Body of pancreas (tissue), 4 donors: ENCODE data around the gene JPH2. TPM values are rescaled to one million over a fixed set of nuclear protein-coding genes. Genes with fewer than 3 reads are reported as not detected.

Experiments
- ATAC-seq: fragments of 150-250 bp; one replicate; pipeline ENCODE4 v1.9.1; 2016
- DNase-seq, 4 donors: peaks; one replicate each; pipeline ENCODE4 v3.0.0-alpha.2; 2019
- H3K27ac ChIP-seq, 4 donors: fragments of 200-600 bp; sonication (generic); 1 replicate in 3 of 4; 2 replicates in 1 of 4; pipeline versions ENCODE4 v1.5.1 to v1.6.1; 2016 to 2019; ENCODE audit warnings: mild to moderate bottlenecking in 1 of 4, mixed read lengths in 1 of 4, moderate library complexity in 1 of 4
- H3K27me3 ChIP-seq, 2 donors: fragments of 200-600 bp; sonication (generic); one replicate each; pipeline ENCODE4 v1.6.0; 2016; ENCODE audit warnings: mild to moderate bottlenecking in 1 of 2
- H3K36me3 ChIP-seq, 2 donors: fragments of 200-600 bp; sonication (generic); replicated peaks in 1 of 2; 2 replicates each; pipeline ENCODE4 v1.5.1; 2016; ENCODE audit warnings: low read depth in 2 of 2; ENCODE audit not compliant: insufficient read depth in 1 of 2
- H3K4me1 ChIP-seq: fragments of 200-600 bp; sonication (generic); one replicate; pipeline ENCODE4 v1.6.0; 2016
- H3K4me3 ChIP-seq, 2 donors: fragments of 200-600 bp; sonication (generic); 1 replicate in 1 of 2; 2 replicates in 1 of 2; pipeline ENCODE4 v1.5.1; 2016 to 2019
- H3K9me3 ChIP-seq, 3 donors: fragments of 200-600 bp; sonication (generic); 1 replicate in 2 of 3; 2 replicates in 1 of 3; pipeline ENCODE4 v1.5.1; 2016
- CTCF ChIP-seq, 7 experiments: fragments of 450-650 bp in 4 of 7; fragments of 200-600 bp in 3 of 7; sonication (generic) in 3 of 7; IDR thresholded peaks; one replicate each; pipeline ENCODE4 v1.5.1; 2016 to 2019; ENCODE audit warnings: antibody characterized with exemption in 7 of 7
- POLR2A ChIP-seq, 3 donors: fragments of 450-650 bp; IDR thresholded peaks; one replicate each; pipeline ENCODE4 v1.6.1; 2016; ENCODE audit warnings: antibody characterized with exemption in 3 of 3, mild to moderate bottlenecking in 2 of 3
- WGBS, 2 donors: methylation state at CpG; one replicate each; pipeline ENCODE4 v1.1.5; 2017; 5-methylcytosine and 5-hydroxymethylcytosine counted together
- intact Hi-C: fragments of 100-400 bp; cut with DNase I; formaldehyde crosslinking; loops from one replicate; pipeline ENCODE4 v1.15.1; 2023
- total RNA-seq, 2 donors: library from RNA; depleted of rRNA; stranded (reverse); fragments of >200 nt; gene quantifications; one replicate each; pipeline ENCODE4 v1.1.0, GENCODE V29; 2016

Gene JPH2
- total RNA-seq, 2 donors from 2014 or later = 1.6 to 2.1 TPM

- Histone ChIP-seq H3K4me3 (no peak overlapping the region), H3K4me1 (peaks cover 40% of the 10 kb centered on the region), H3K9me3 (no peaks in the 10 kb centered on the region), H3K36me3 (peaks cover 0 to 14% of the 10 kb centered on the region in 2 donors), H3K27ac (no peak overlapping the region), H3K27me3 (no peaks in the 10 kb centered on the region)
- intact Hi-C loops = no loop called here
- no peak for ATAC-seq
- no peak for DNase-seq
- TF ChIP-seq CTCF (IDR thresholded peaks at IDR 0.05) (no peak), POLR2A (IDR thresholded peaks at IDR 0.05) (no peak)
Measured at GRCh38 chr20:44206132-44206531, 19.1 kb upstream of the JPH2 start.

GRCh38 chr20:44204832-44205215 lies 17.8 kb upstream of the JPH2 start:
- Histone ChIP-seq H3K4me3 (no peak overlapping the region), H3K27ac (peak overlapping the region in 2 of 4 donors; percentile 63 to 65), H3K4me1 (peaks cover 40% of the 10 kb centered on the region), H3K36me3 (peaks cover 0 to 25% of the 10 kb centered on the region in 2 donors), H3K9me3 (no peaks in the 10 kb centered on the region), H3K27me3 (no peaks in the 10 kb centered on the region)
- intact Hi-C loops = no loop called here
- no peak for DNase-seq
- WGBS, 2 donors = 84 to 86% methylated on average over 10 of the region's 10 CpGs
- TF ChIP-seq CTCF (IDR thresholded peaks at IDR 0.05) = no peak
- no peak for TF ChIP-seq POLR2A (IDR thresholded peaks at IDR 0.05)
- ATAC-seq = no peak

GRCh38 chr20:44204156-44204831 lies 17.3 kb upstream of the JPH2 start:
- Histone ChIP-seq H3K4me3 (no peak overlapping the region), H3K27me3 (no peaks in the 10 kb centered on the region), H3K9me3 (no peaks in the 10 kb centered on the region), H3K4me1 (peaks cover 34% of the 10 kb centered on the region), H3K36me3 (peaks cover 0 to 26% of the 10 kb centered on the region in 2 donors), H3K27ac (peak overlapping the region; percentile 59 to 72 (median 64))
- ATAC-seq (peak; percentile 99), DNase-seq (peak in 3 of 4 donors; percentile 41 to 79 (median 69))
- 85 to 93% methylated on average over 4 of the region's 4 CpGs for WGBS, 2 donors
- TF ChIP-seq POLR2A (IDR thresholded peaks at IDR 0.05) (no peak), CTCF (IDR thresholded peaks at IDR 0.05) (no peak)
- intact Hi-C loops = no loop called here

GRCh38 chr20:44203161-44203560 lies 16.2 kb upstream of the JPH2 start:
- DNase-seq (no peak), ATAC-seq (no peak)
- Histone ChIP-seq H3K27ac (no peak overlapping the region), H3K4me1 (peaks cover 23% of the 10 kb centered on the region), H3K27me3 (no peaks in the 10 kb centered on the region), H3K36me3 (peaks cover 0 to 32% of the 10 kb centered on the region in 2 donors), H3K4me3 (no peak overlapping the region), H3K9me3 (no peaks in the 10 kb centered on the region)
- intact Hi-C loops = no loop called here
- TF ChIP-seq CTCF (IDR thresholded peaks at IDR 0.05) = no peak
- TF ChIP-seq POLR2A (IDR thresholded peaks at IDR 0.05) = no peak
- WGBS, 2 donors = 93% methylated on average over 2 of the region's 2 CpGs

GRCh38 chr20:44200983-44201382 lies 14.0 kb upstream of the JPH2 start:
- H3K4me1 ChIP-seq = peaks cover 21% of the 10 kb centered on the region
- H3K27ac ChIP-seq = no peak overlapping the region
- intact Hi-C loops = no loop called here
- no peaks in the 10 kb centered on the region for H3K9me3 ChIP-seq
- DNase-seq (no peak), ATAC-seq (no peak)
- no peak overlapping the region for H3K4me3 ChIP-seq
- WGBS, 2 donors = 64 to 85% methylated on average over 2 of the region's 2 CpGs
- H3K27me3 ChIP-seq = no peaks in the 10 kb centered on the region
- H3K36me3 ChIP-seq = peaks cover 5 to 38% of the 10 kb centered on the region in 2 donors
- TF ChIP-seq CTCF (IDR thresholded peaks at IDR 0.05) (no peak), POLR2A (IDR thresholded peaks at IDR 0.05) (no peak)
